GM18498 (cell line): Measurements from ENCODE around the gene OR6T1.

Experiments
- ATAC-seq: cut with Tn5 transposase; IDR thresholded peaks from one replicate; pipeline ENCODE4 v1.9.1; 2021; ENCODE audit warnings: mild to moderate bottlenecking, moderate library complexity; ENCODE audit not compliant: unreplicated experiment

OR6T1 gene

DNA sequence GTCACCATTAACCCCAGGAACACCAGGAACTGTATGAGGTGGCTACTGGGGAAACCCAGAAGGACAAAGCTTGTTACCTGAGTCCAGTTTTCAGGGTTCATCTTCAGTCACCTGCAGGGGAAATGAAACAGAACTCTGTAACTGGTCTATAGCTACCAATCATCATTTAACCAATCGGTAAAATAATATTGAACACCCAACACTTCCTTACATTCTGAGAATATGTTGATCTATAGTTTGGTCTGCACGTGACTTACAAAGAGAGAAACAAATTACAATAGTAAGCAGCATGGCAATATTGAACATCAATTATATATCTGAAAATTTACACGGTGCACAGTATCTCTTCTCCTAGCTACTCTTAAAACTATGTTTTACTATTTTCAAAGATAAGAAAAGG is at the start of gene OR6T1:
TSS of gene OR6T1 (minus strand) at position 101 of the 400 bp plus-strand sequence. CDS start at position 101, 0 bp downstream.
- ATAC-seq = no peak

- ATAC-seq = no peak
These were observed 35.7 kb upstream of the OR6T1 start for GRCh38 chr11:123979311-123979710.

DNA sequence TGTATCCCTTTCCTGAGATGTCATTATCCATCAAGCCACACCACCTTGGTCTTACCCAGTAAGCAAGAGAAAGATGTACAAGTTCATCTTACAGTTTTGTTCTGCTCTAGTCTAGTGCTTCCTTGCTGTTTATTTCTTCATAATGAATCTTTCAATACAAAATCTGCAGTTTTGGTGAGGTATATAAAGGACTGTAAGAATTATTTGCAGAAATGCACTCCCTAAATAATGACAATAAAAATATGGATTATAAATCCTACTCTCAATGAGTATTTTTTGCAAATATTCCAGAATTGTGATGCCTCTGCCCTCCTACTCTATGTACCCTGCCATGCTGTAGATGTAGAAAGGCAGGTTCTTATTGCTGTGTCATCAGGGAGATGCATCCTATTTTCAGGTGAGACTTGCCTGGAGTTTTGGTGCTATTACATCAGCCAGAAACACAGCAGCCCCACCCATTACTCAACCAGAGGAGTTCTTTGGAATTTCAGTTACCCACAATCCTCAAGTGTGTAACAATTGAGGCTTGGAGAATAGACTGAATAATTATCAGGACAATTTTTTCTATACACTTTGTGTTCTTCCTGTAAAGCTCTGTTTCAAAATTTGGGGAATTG is 34.2 kb upstream of the OR6T1 start, which contains the start of gene OR10S1:
TSS of gene OR10S1 (minus strand) at position 51 of the 617 bp plus-strand sequence. CDS start 117 bp downstream, outside the sequence.
- ATAC-seq = no peak

DNA sequence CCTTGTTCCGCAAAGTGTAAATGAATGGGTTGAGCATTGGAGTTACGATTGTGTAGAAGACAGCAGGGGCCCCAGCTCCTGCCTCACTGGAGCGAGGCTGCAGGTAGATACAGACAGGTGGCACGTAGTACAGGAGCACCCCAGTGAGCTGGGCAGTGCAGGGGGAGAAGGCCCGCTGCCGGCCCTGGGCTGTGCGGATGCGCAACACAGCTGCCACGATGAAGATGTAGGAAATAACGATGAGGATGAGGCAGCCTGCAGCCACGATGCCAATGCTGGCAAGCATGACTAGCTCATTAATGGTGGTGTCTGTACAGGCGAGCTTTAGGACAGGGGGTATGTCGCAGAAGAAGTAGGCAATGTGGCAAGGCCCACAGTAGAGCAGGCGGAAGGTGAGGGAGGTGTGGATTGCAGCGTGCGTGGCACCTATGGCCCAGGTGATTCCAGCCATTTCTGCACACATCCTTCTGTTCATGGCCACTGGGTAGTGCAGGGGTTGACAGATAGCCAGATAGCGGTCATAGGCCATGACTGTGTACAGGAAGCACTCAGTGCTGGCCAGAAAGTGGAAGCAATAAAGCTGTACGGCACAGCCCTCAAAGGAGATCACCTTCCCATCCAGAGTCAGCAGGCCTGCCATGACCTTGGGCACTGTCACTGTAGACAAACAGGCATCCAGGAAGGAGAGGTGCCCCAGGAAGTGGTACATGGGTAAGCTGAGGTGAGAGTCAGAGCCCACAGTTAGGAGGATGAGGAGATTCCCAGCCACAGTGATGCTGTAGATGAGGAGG is 33.3 kb upstream of the OR6T1 start:
- ATAC-seq = no peak

- ATAC-seq = no peak
These were observed 30.2 kb upstream of the OR6T1 start for GRCh38 chr11:123973816-123974215.

DNA sequence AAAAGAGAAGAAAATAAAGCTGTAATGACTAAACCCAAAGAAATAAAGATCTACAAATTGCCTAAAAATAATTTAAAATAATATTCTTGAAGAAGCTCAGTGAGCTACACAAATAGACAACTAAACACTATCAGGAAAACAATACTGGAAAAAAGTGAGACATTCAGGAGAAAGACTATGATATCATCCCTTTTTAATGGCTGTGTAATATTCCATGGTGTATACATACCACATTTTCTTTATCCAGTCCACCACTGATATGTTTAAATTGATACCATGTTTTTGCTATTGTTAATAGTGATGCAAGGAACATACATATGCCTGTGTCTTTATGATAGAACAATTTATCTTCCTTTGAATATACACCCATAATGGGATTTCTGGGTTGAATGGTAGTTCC is 13.1 kb upstream of the OR6T1 start:
- ATAC-seq = no peak

DNA sequence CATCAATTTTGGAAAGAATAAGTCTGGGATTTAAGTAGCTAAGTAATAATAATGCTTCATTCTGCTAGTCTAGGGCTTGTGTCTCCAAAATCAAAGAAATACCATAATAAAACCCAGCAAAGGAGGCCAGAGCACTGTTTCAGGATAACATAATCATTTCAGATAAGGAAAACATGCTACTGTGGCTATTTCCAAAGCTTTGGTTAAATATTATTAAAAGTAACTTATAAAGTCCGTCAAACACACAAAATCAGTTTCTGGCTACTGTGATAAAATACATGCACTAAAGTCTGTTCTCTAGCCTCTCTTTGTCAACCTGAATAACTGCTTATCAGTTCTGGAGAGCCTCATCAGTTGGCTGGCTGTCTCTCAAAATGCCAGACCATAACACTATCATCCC is 1.5 kb upstream of the OR6T1 start:
- no peak for ATAC-seq

- ATAC-seq = no peak
These were observed 1.2 kb downstream of the OR6T1 start for GRCh38 chr11:123942413-123942812.

- no peak for ATAC-seq
These were observed 4.3 kb downstream of the OR6T1 start, which contains the start of gene OR4D5 for GRCh38 chr11:123939317-123939716. TSS of gene OR4D5 (plus strand) at chr11:123939617. CDS start at chr11:123939617, 0 bp downstream.

GRCh38 chr11:123924027-123924426 is 19.6 kb downstream of the OR6T1 start:
- ATAC-seq = no peak

GRCh38 chr11:123920943-123921342 is 22.7 kb downstream of the OR6T1 start:
- ATAC-seq = no peak

GRCh38 chr11:123905826-123906225 is 37.8 kb downstream of the OR6T1 start:
- no peak for ATAC-seq

- no peak for ATAC-seq
These were observed 38.7 kb downstream of the OR6T1 start for GRCh38 chr11:123904932-123905331.

GRCh38 chr11:123903932-123904331 is 39.7 kb downstream of the OR6T1 start:
- no peak for ATAC-seq

DNA sequence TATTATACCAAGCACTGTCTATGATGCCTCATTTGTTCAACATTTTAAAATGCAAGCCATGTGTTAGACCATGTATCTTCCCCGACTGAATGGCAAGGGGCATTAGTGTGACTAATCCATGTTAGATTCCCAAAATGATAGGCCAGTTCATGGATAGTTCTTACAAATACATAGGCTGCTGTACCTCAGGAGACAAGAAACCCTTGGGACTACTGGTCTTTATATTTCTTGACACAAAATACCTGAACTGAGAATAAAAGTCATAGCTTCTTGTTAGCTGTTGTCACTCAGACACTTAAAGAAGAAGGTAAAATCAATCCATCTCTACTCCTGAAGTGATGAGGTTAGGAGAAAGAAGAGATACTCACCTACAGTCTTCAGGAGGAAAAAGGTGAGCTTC is 41.8 kb downstream of the OR6T1 start, which contains the start of gene OR8D4:
TSS of gene OR8D4 (plus strand) at position 301 of the 400 bp plus-strand sequence. CDS start 4,265 bp downstream, outside the sequence.
- no peak for ATAC-seq

DNA sequence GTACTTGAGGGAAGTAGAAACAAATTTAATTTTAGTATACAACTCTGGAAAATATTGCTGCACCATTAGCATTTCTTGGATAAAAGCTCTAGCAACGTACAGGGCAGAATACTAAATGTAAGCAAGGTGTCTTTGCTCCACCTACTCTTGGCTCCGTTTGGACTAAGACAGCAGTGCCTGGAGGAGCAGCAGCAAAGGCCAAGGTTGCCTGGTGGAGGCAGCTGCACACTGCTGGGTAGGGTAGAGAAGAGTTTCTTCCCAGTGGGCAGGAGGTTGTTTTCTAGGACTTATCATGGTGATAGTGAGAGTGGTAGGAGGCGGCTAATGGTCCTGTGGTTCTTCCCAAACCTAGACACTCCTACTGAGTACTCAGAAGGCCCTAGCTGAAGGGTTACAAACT is 43.8 kb downstream of the OR6T1 start:
- no peak for ATAC-seq
